PC-3 (cell line): ENCODE results near the gene TNXB. TPM values are rescaled to one million over a fixed set of nuclear protein-coding genes. Genes with fewer than 3 reads are reported as not detected.

Experiments used
- ATAC-seq: fragments of 200-7000 bp; cut with Tn5 transposase; 2 replicates; pipeline ENCODE4 v1.9.1; 2020; ENCODE audit warnings: mild to moderate bottlenecking, moderate library complexity
- BruUV-seq: library from RNA; stranded (reverse); fragments of 400-500 nt; replicated peaks from 2 replicates; lab custom pipeline; 2021; lab: Mats Ljungman, UMichigan
- CTCF ChIA-PET: fragments of 300-600 bp; sonication (Branson Sonifier 250); formaldehyde crosslinking; loops from one replicate; lab custom pipeline; 2022; ENCODE audit warnings: antibody characterized with exemption; lab: Charles Lee
- POLR2A ChIA-PET: fragments of 300-600 bp; sonication (Branson Sonifier 250); formaldehyde crosslinking; loops from one replicate; lab custom pipeline; 2022; ENCODE audit warnings: antibody characterized with exemption; ENCODE audit not compliant: unreplicated experiment; lab: Charles Lee
- DNase-seq: peaks from one replicate; pipeline ENCODE4 v3.0.0-alpha.2; 2015
- H2AFZ ChIP-seq: fragments of 300-600 bp; sonication (generic); 2 replicates; pipeline ENCODE4 v1.6.0; 2016; ENCODE audit warnings: antibody characterized with exemption, low read length
- H3F3A ChIP-seq: fragments of 300-600 bp; sonication (generic); one replicate; pipeline ENCODE4 v1.6.0; 2017; ENCODE audit warnings: antibody characterized with exemption, low read length, control low read depth, mild to moderate bottlenecking; ENCODE audit not compliant: unreplicated experiment
- H3K27ac ChIP-seq: fragments of 300-600 bp; sonication (generic); 2 replicates; pipeline ENCODE4 v1.5.1; 2016; ENCODE audit warnings: mild to moderate bottlenecking, low read length
- H3K27me3 ChIP-seq: fragments of 300-600 bp; sonication (generic); 2 replicates; pipeline ENCODE4 v1.6.1; 2016; ENCODE audit warnings: low read length, mixed read lengths
- H3K36me3 ChIP-seq: fragments of 300-600 bp; sonication (generic); 2 replicates; pipeline ENCODE4 v1.6.1; 2016; ENCODE audit warnings: low read depth, mixed run types, low read length, mixed read lengths
- H3K4me1 ChIP-seq: fragments of 300-600 bp; sonication (generic); 2 replicates; pipeline ENCODE4 v1.5.1; 2016; ENCODE audit warnings: low read length; ENCODE audit not compliant: insufficient read depth
- H3K4me2 ChIP-seq: fragments of 300-600 bp; sonication (generic); 2 replicates; pipeline ENCODE4 v1.6.0; 2016; ENCODE audit warnings: low read length
- H3K4me3 ChIP-seq: fragments of 300-600 bp; sonication (generic); 2 replicates; pipeline ENCODE4 v1.5.1; 2016; ENCODE audit warnings: mild to moderate bottlenecking, low read length, mixed read lengths
- H3K79me2 ChIP-seq: fragments of 300-600 bp; sonication (generic); 2 replicates; pipeline ENCODE4 v1.6.1; 2017; ENCODE audit warnings: low read length, mixed read lengths
- H3K9ac ChIP-seq: fragments of 300-600 bp; sonication (generic); 2 replicates; pipeline ENCODE4 v1.6.0; 2016; ENCODE audit warnings: mild to moderate bottlenecking, low read length
- H3K9me2 ChIP-seq: fragments of 300-600 bp; sonication (generic); replicated peaks from 2 replicates; pipeline ENCODE4 v1.6.1; 2016; ENCODE audit warnings: mixed run types, low read length, mixed read lengths
- H3K9me3 ChIP-seq: fragments of 300-600 bp; sonication (generic); 2 replicates; pipeline ENCODE4 v1.6.1; 2016; ENCODE audit warnings: low read length, mixed read lengths
- H4K20me1 ChIP-seq: fragments of 300-600 bp; sonication (generic); 2 replicates; pipeline ENCODE4 v1.6.1; 2016; ENCODE audit warnings: low read length, mixed read lengths
- CTCF ChIP-seq: fragments of 300-600 bp; sonication (generic); conservative IDR thresholded peaks from 2 replicates; pipeline ENCODE4 v1.5.1; 2017; ENCODE audit warnings: antibody characterized with exemption, low read depth, mild to moderate bottlenecking, low read length
- EZH2 ChIP-seq: fragments of 300-600 bp; sonication (generic); IDR thresholded peaks from one replicate; pipeline ENCODE4 v1.6.1; 2017; ENCODE audit warnings: antibody characterized with exemption, mild to moderate bottlenecking, low read length; ENCODE audit not compliant: unreplicated experiment
- EZH2phosphoT487 ChIP-seq: fragments of 300-600 bp; sonication (generic); IDR thresholded peaks from 2 replicates; pipeline ENCODE4 v1.6.1; 2018; ENCODE audit warnings: mild to moderate bottlenecking, antibody characterized with exemption, low read length, borderline replicate concordance
- intact Hi-C: fragments of 100-400 bp; cut with micrococcal nuclease; formaldehyde crosslinking; loops from 2 replicates; pipeline ENCODE4 v1.9.0; 2023
- total RNA-seq: library from RNA; depleted of rRNA; stranded (reverse); fragments of >200 nt; gene quantifications from 2 replicates; pipeline ENCODE4 v1.2.3, GENCODE V29; 2014

Gene TNXB
- total RNA-seq, 1 experiment from 2014 or later, result 2.9 TPM

- H3F3A ChIP-seq, result no peaks in the 10 kb centered on the region
- BruUV-seq, result no TSS peak
- ChIA-PET CTCF (interaction anchor here (0.6 to 0.7 kb wide), 2 partner anchors 31 to 617 kb away, joined by 4 read pairs; no protein-coding TSS in a partner anchor), POLR2A (interaction anchor here (0.8 kb wide), 1 partner anchor 889 kb away, joined by 3 read pairs; no protein-coding TSS in a partner anchor)
- peak; percentile 69 for ATAC-seq
- H2AFZ ChIP-seq, result peak overlapping the region; percentile 51; the same call in 1 of the 2 replicates
- no peaks in the 10 kb centered on the region for H3K9me3 ChIP-seq
- peak overlapping the region; percentile 71 for H3K4me2 ChIP-seq
- TF ChIP-seq EZH2phosphoT487, result no peak
- TF ChIP-seq CTCF, result no peak
- no peak for TF ChIP-seq EZH2
- no peaks in the 10 kb centered on the region for H3K27me3 ChIP-seq
- peaks cover 64% of the 10 kb centered on the region for H3K4me1 ChIP-seq
- no peaks in the 10 kb centered on the region for H3K36me3 ChIP-seq
- intact Hi-C loops, result loop anchor here (10.0 kb wide), 1 partner anchor 108 kb away; the partner anchor contains the start of gene DXO
- no peaks in the 10 kb centered on the region for H3K9me2 ChIP-seq
- peak overlapping the region; percentile 73 for H3K27ac ChIP-seq
- 0 out of 2 replicates have a peak overlapping the region, but pooled peaks have one; percentile 5 for H3K9ac ChIP-seq
- no peaks in the 10 kb centered on the region for H4K20me1 ChIP-seq
- H3K4me3 ChIP-seq, result peak overlapping the region; percentile 17; the same call in 1 of the 2 replicates
- no peaks in the 10 kb centered on the region for H3K79me2 ChIP-seq
- peak; percentile 96 for DNase-seq
Observed at GRCh38 chr6:32082935-32083334, 26.2 kb downstream of the TNXB start.

- H3K9ac ChIP-seq, result no peak overlapping the region
- no peaks in the 10 kb centered on the region for H3K27me3 ChIP-seq
- TF ChIP-seq EZH2 (no peak), EZH2phosphoT487 (no peak), CTCF (no peak)
- H3K27ac ChIP-seq, result peak overlapping the region; percentile 73
- peaks cover 64% of the 10 kb centered on the region for H3K4me1 ChIP-seq
- H3K36me3 ChIP-seq, result no peaks in the 10 kb centered on the region
- ChIA-PET POLR2A (interaction anchor here (0.8 kb wide), 1 partner anchor 889 kb away, joined by 3 read pairs; no protein-coding TSS in a partner anchor), CTCF (interaction anchor here (0.6 kb wide), 1 partner anchor 618 kb away, joined by 4 read pairs; no protein-coding TSS in a partner anchor)
- no peaks in the 10 kb centered on the region for H3K9me3 ChIP-seq
- intact Hi-C loops, result loop anchor here (10.0 kb wide), 1 partner anchor 108 kb away; the partner anchor contains the start of gene DXO
- BruUV-seq, result no TSS peak
- H4K20me1 ChIP-seq, result no peaks in the 10 kb centered on the region
- ATAC-seq (no peak), DNase-seq (no peak)
- no peak overlapping the region for H3K4me3 ChIP-seq
- no peak overlapping the region for H2AFZ ChIP-seq
- H3K79me2 ChIP-seq, result no peaks in the 10 kb centered on the region
- H3F3A ChIP-seq, result no peaks in the 10 kb centered on the region
- H3K9me2 ChIP-seq, result no peaks in the 10 kb centered on the region
- peak overlapping the region; percentile 71 for H3K4me2 ChIP-seq
Observed at GRCh38 chr6:32082478-32082877, 26.7 kb downstream of the TNXB start.
